Measurements from ENCODE around the gene MMRN1.

GRCh38 chr4:90002441-90003062, 107.9 kb downstream of the MMRN1 start:
- TF ChIP-seq CTCF (IDR thresholded peaks at IDR 0.05) (no peak), POLR2A (IDR thresholded peaks at IDR 0.05) (no peak)
